GM21786 (cell line): Measurements from ENCODE around the gene MEF2A.
A peak's percentile ranks its signal among the peaks of the same experiment; 100 is the strongest.
"Not testable (repeated sequence)": the region's sequence is repeated elsewhere in the genome, so short reads cannot be mapped to it uniquely, and the experiment has no call there.

Source experiments
- ATAC-seq: cut with Tn5 transposase; IDR thresholded peaks from one replicate; pipeline ENCODE4 v1.9.1; 2021; ENCODE audit not compliant: unreplicated experiment

The MEF2A gene

GRCh38 chr15:99644913-99645542 is 79.2 kb downstream of the MEF2A start:
- ATAC-seq: no peak

- no peak for ATAC-seq
These were observed 79.8 kb downstream of the MEF2A start for GRCh38 chr15:99645543-99645935.

- no peak for ATAC-seq
These were observed 80.2 kb downstream of the MEF2A start for GRCh38 chr15:99645951-99646350.

- ATAC-seq: no peak
These were observed 85.4 kb downstream of the MEF2A start for GRCh38 chr15:99651023-99651807.

- no peak for ATAC-seq
These were observed 90.4 kb downstream of the MEF2A start for GRCh38 chr15:99656205-99656604.

- no peak for ATAC-seq
These were observed 92.2 kb downstream of the MEF2A start for GRCh38 chr15:99657996-99658395.

- ATAC-seq: no peak
These were observed 97.1 kb downstream of the MEF2A start for GRCh38 chr15:99662903-99663302.

GRCh38 chr15:99666073-99666472 is 100.3 kb downstream of the MEF2A start:
- ATAC-seq: not testable (repeated sequence)

GRCh38 chr15:99668533-99669182 is 102.9 kb downstream of the MEF2A start:
- no peak for ATAC-seq

GRCh38 chr15:99669250-99669649 is 103.5 kb downstream of the MEF2A start:
- ATAC-seq: no peak

GRCh38 chr15:99671926-99672635 is 106.3 kb downstream of the MEF2A start:
- no peak for ATAC-seq

GRCh38 chr15:99673111-99673510 is 107.3 kb downstream of the MEF2A start:
- ATAC-seq: no peak

- no peak for ATAC-seq
These were observed 108.5 kb downstream of the MEF2A start for GRCh38 chr15:99674279-99674678.

GRCh38 chr15:99677540-99678134 is 111.9 kb downstream of the MEF2A start:
- peak; percentile 73 for ATAC-seq

- ATAC-seq: no peak
These were observed 114.5 kb downstream of the MEF2A start for GRCh38 chr15:99680276-99680675.

GRCh38 chr15:99681990-99682389 is 116.2 kb downstream of the MEF2A start:
- ATAC-seq: no peak

GRCh38 chr15:99682455-99682854 is 116.7 kb downstream of the MEF2A start:
- no peak for ATAC-seq

- no peak for ATAC-seq
These were observed 117.4 kb downstream of the MEF2A start for GRCh38 chr15:99683000-99683670.

- ATAC-seq: no peak
These were observed 120.5 kb downstream of the MEF2A start for GRCh38 chr15:99686290-99686689.

- ATAC-seq: no peak
These were observed 127.0 kb downstream of the MEF2A start for GRCh38 chr15:99692825-99693224.
